NCI-H748 treated with DMSO at 0.1 percent for 48 hours (cell line): Measurements from ENCODE around the gene MARCHF2.
"Not testable (repeated sequence)": the region's sequence is repeated elsewhere in the genome, so short reads cannot be mapped to it uniquely, and the experiment has no call there.

Source experiments
- DNase-seq: peaks from one replicate; lab custom pipeline; 2025; lab: John Stamatoyannopoulos, UW

MARCHF2 gene

GRCh38 chr19:8412783-8413628 lies at the start of gene MARCHF2:
MARCHF2 (plus strand) TSS chr19:8413305; CDS start chr19:8421841, 8,536 bp downstream.
- DNase-seq = peak; percentile 38

GRCh38 chr19:8363803-8364771 lies 49.0 kb upstream of the MARCHF2 start, which contains the start of gene ANGPTL4:
ANGPTL4 (plus strand) TSS chr19:8364155; CDS start chr19:8364322, 167 bp downstream.
- no peak for DNase-seq

GRCh38 chr19:8366121-8366581 lies 47.0 kb upstream of the MARCHF2 start:
- no peak for DNase-seq

- no peak for DNase-seq
Observed at GRCh38 chr19:8366961-8367326, 46.2 kb upstream of the MARCHF2 start.

- DNase-seq = no peak
Observed at GRCh38 chr19:8367327-8368001, 45.6 kb upstream of the MARCHF2 start.

GRCh38 chr19:8370176-8371010 lies 42.7 kb upstream of the MARCHF2 start:
- DNase-seq = no peak

- DNase-seq = no peak
Observed at GRCh38 chr19:8371011-8371804, 41.9 kb upstream of the MARCHF2 start.

GRCh38 chr19:8373867-8374813 lies 39.0 kb upstream of the MARCHF2 start:
- no peak for DNase-seq

- not testable (repeated sequence) for DNase-seq
Observed at GRCh38 chr19:8375766-8376165, 37.3 kb upstream of the MARCHF2 start.

- not testable (repeated sequence) for DNase-seq
Observed at GRCh38 chr19:8376373-8376974, 36.6 kb upstream of the MARCHF2 start.

- DNase-seq = no peak
Observed at GRCh38 chr19:8377598-8377997, 35.5 kb upstream of the MARCHF2 start.

- not testable (repeated sequence) for DNase-seq
Observed at GRCh38 chr19:8379156-8379891, 33.8 kb upstream of the MARCHF2 start.

- not testable (repeated sequence) for DNase-seq
Observed at GRCh38 chr19:8384569-8384968, 28.5 kb upstream of the MARCHF2 start.

- DNase-seq = not testable (repeated sequence)
Observed at GRCh38 chr19:8385103-8385502, 28.0 kb upstream of the MARCHF2 start.

- DNase-seq = not testable (repeated sequence)
Observed at GRCh38 chr19:8385566-8385965, 27.5 kb upstream of the MARCHF2 start.

GRCh38 chr19:8386419-8386818 lies 26.7 kb upstream of the MARCHF2 start:
- DNase-seq = not testable (repeated sequence)

- no peak for DNase-seq
Observed at GRCh38 chr19:8386990-8387389, 26.1 kb upstream of the MARCHF2 start.
